H1 (cell line): ENCODE results near the gene ST13. TPM values are rescaled to one million over a fixed set of nuclear protein-coding genes. Genes with fewer than 3 reads are reported as not detected.

Source experiments
- CTCF ChIA-PET: fragments of 300-600 bp; sonication (Branson Sonifier 250); formaldehyde crosslinking; loops from one replicate; lab custom pipeline; 2021; ENCODE audit not compliant: partially characterized antibody; lab: Charles Lee
- POLR2A ChIA-PET: fragments of 300-600 bp; sonication (Branson Sonifier 250); formaldehyde crosslinking; loops from one replicate; lab custom pipeline; 2021; ENCODE audit warnings: inconsistent platforms; ENCODE audit not compliant: partially characterized antibody; lab: Charles Lee
- DNase-seq, 2 experiments: peaks; one replicate each; pipeline versions ENCODE4 v3.0.0 to v3.0.0-alpha.2; 2010 to 2022; ENCODE audit warnings: low spot score in 2 of 2, low read depth in 1 of 2, mixed read lengths in 1 of 2
- FAIRE-seq: peaks from 2 replicates; lab custom pipeline; 2011; peaks lifted over from hg19 to GRCh38; lab: Jason Lieb, UNC
- H2AFZ ChIP-seq: 2 replicates; pipeline ENCODE4 v1.8.1; 2012; ENCODE audit warnings: low read length, inconsistent platforms
- H2AK5ac ChIP-seq: 2 replicates; pipeline ENCODE4 v1.6.1; 2013; ENCODE audit warnings: low read depth, low read length
- H2BK120ac ChIP-seq: replicated peaks from 2 replicates; pipeline ENCODE3; 2013; ENCODE audit warnings: low read depth, low read length, inconsistent platforms
- H2BK12ac ChIP-seq: 2 replicates; pipeline ENCODE4 v1.6.1; 2013; ENCODE audit warnings: low read depth, low read length
- H2BK15ac ChIP-seq: 2 replicates; pipeline ENCODE4 v1.6.1; 2013; ENCODE audit warnings: low read length
- H2BK20ac ChIP-seq: 2 replicates; pipeline ENCODE4 v1.6.1; 2013; ENCODE audit warnings: low read length
- H2BK5ac ChIP-seq: 2 replicates; pipeline ENCODE4 v1.6.1; 2013; ENCODE audit warnings: low read depth, low read length
- H3K14ac ChIP-seq: 2 replicates; pipeline ENCODE4 v1.6.1; 2013; ENCODE audit warnings: inconsistent platforms; ENCODE audit not compliant: insufficient read length
- H3K18ac ChIP-seq: 2 replicates; pipeline ENCODE4 v1.6.1; 2013; ENCODE audit warnings: low read length; ENCODE audit errors: extremely low read depth
- H3K23ac ChIP-seq: 2 replicates; pipeline ENCODE4 v1.6.1; 2013; ENCODE audit warnings: inconsistent platforms; ENCODE audit not compliant: insufficient read length
- H3K23me2 ChIP-seq: 2 replicates; pipeline ENCODE4 v1.6.1; 2013; ENCODE audit warnings: low read depth, low read length
- H3K27ac ChIP-seq: 2 replicates; pipeline ENCODE4 v1.6.1; 2011; ENCODE audit warnings: low read depth, low read length, inconsistent platforms
- H3K27me3 ChIP-seq, 4 experiments: replicated peaks in 1 of 4; 1 replicate in 1 of 4; 2 replicates in 3 of 4; pipeline versions ENCODE4 v1.6.1 to v1.8.1; 2011 to 2013; ENCODE audit warnings: low read length in 3 of 4, mild to moderate bottlenecking in 3 of 4, inconsistent platforms in 2 of 4, mixed read lengths in 2 of 4, moderate library complexity in 1 of 4; ENCODE audit not compliant: control insufficient read depth in 3 of 4, insufficient read depth in 3 of 4; ENCODE audit errors: extremely low read depth in 1 of 4
- H3K36me3 ChIP-seq, 4 experiments: 2 replicates each; pipeline versions ENCODE4 v1.6.1 to v1.8.1; 2011 to 2013; ENCODE audit warnings: mild to moderate bottlenecking in 4 of 4, low read length in 3 of 4, moderate library complexity in 2 of 4, control low read depth in 1 of 4, inconsistent platforms in 1 of 4; ENCODE audit not compliant: insufficient read depth in 4 of 4, control insufficient read depth in 2 of 4
- H3K4ac ChIP-seq: replicated peaks from 2 replicates; pipeline ENCODE3; 2013; ENCODE audit warnings: low read length, low read depth, mixed read lengths, inconsistent platforms; ENCODE audit not compliant: insufficient read length
- H3K4me1 ChIP-seq, 4 experiments: replicated peaks in 1 of 4; 1 replicate in 1 of 4; 2 replicates in 3 of 4; pipeline versions ENCODE4 v1.6.1 to v1.8.1; 2011 to 2013; ENCODE audit warnings: low read length in 3 of 4, inconsistent platforms in 2 of 4, mixed read lengths in 1 of 4; ENCODE audit not compliant: insufficient read depth in 4 of 4, control insufficient read depth in 3 of 4
- H3K4me2 ChIP-seq, 2 experiments: 2 replicates each; pipeline versions ENCODE4 v1.6.1 to v1.8.1; 2011 to 2013; ENCODE audit warnings: low read depth in 2 of 2, low read length in 2 of 2, control low read depth in 1 of 2, inconsistent platforms in 1 of 2, mild to moderate bottlenecking in 1 of 2; ENCODE audit not compliant: insufficient read depth in 1 of 2
- H3K4me3 ChIP-seq, 4 experiments: fragments of 200-600, 300-600 bp in 1 of 4; sonication (generic), shearing (Covaris generic), sonication (Bioruptor Twin) in 1 of 4; 2 replicates each; pipeline versions ENCODE4 v1.5.1 to v1.8.1; 2011 to 2016; ENCODE audit warnings: low read length in 4 of 4, low read depth in 3 of 4, control low read depth in 2 of 4, inconsistent platforms in 2 of 4, mild to moderate bottlenecking in 2 of 4, mixed read lengths in 1 of 4, moderate library complexity in 1 of 4; ENCODE audit not compliant: insufficient read depth in 2 of 4; ENCODE audit errors: extremely low read depth in 1 of 4
- H3K56ac ChIP-seq: replicated peaks from 2 replicates; pipeline ENCODE3; 2013; ENCODE audit warnings: low read depth, mild to moderate bottlenecking, mixed read lengths, low read length, inconsistent platforms; ENCODE audit not compliant: insufficient read length
- H3K79me1 ChIP-seq: 2 replicates; pipeline ENCODE4 v1.6.1; 2013; ENCODE audit warnings: low read depth, low read length, control low read depth
- H3K79me2 ChIP-seq, 2 experiments: 2 replicates each; pipeline versions ENCODE4 v1.6.1 to v1.8.1; 2012 to 2013; ENCODE audit warnings: low read length in 2 of 2, mild to moderate bottlenecking in 2 of 2, inconsistent platforms in 1 of 2; ENCODE audit not compliant: insufficient read depth in 2 of 2, control insufficient read depth in 1 of 2
- H3K9ac ChIP-seq, 4 experiments: replicated peaks in 1 of 4; 1 replicate in 1 of 4; 2 replicates in 3 of 4; pipeline versions ENCODE4 v1.6.1 to v1.8.1; 2011 to 2013; ENCODE audit warnings: low read depth in 3 of 4, low read length in 3 of 4, control low read depth in 2 of 4, mild to moderate bottlenecking in 2 of 4, moderate library complexity in 2 of 4, inconsistent platforms in 1 of 4; ENCODE audit errors: extremely low read depth in 1 of 4
- H3K9me3 ChIP-seq, 2 experiments: 2 replicates each; pipeline versions ENCODE4 v1.6.1 to v1.8.1; 2012 to 2013; ENCODE audit warnings: mild to moderate bottlenecking in 2 of 2, moderate library complexity in 2 of 2, control low read depth in 1 of 2, inconsistent platforms in 1 of 2, low read depth in 1 of 2, low read length in 1 of 2, mixed read lengths in 1 of 2; ENCODE audit not compliant: insufficient read depth in 2 of 2
- H4K20me1 ChIP-seq, 2 experiments: replicated peaks in 1 of 2; 2 replicates each; pipeline versions ENCODE3 to v1.8.1; 2011 to 2013; ENCODE audit warnings: inconsistent platforms in 2 of 2, low read length in 2 of 2, mild to moderate bottlenecking in 1 of 2; ENCODE audit not compliant: insufficient read depth in 2 of 2, control insufficient read depth in 1 of 2
- H4K5ac ChIP-seq: 2 replicates; pipeline ENCODE4 v1.6.1; 2013; ENCODE audit warnings: low read length, low read depth, mixed read lengths, inconsistent platforms; ENCODE audit not compliant: insufficient read length
- H4K8ac ChIP-seq: 2 replicates; pipeline ENCODE4 v1.8.0; 2013; ENCODE audit warnings: mild to moderate bottlenecking, moderate library complexity, low read length, inconsistent platforms; ENCODE audit not compliant: insufficient read depth; ENCODE audit errors: extremely low read depth
- H4K91ac ChIP-seq: replicated peaks from 2 replicates; pipeline ENCODE3; 2013; ENCODE audit warnings: low read length, mixed read lengths, inconsistent platforms; ENCODE audit not compliant: insufficient read length
- CREB1 ChIP-seq: IDR thresholded peaks from 2 replicates; pipeline ENCODE4 v1.6.1; 2012; ENCODE audit warnings: inconsistent platforms
- POLR2A ChIP-seq, 2 experiments: IDR thresholded peaks; 1 replicate in 1 of 2; 2 replicates in 1 of 2; pipeline ENCODE4 v1.6.1; 2011; ENCODE audit warnings: low read depth in 2 of 2, low read length in 2 of 2, mild to moderate bottlenecking in 2 of 2; ENCODE audit errors: control extremely low read depth in 1 of 2
- POLR2AphosphoS5 ChIP-seq: IDR thresholded peaks from 2 replicates; pipeline ENCODE4 v1.6.1; 2011; ENCODE audit warnings: low read depth, low read length
- POU5F1 ChIP-seq: IDR thresholded peaks from 2 replicates; pipeline ENCODE4 v1.6.1; 2011; ENCODE audit warnings: low read depth, mild to moderate bottlenecking, low read length, moderate library complexity
- SIN3A ChIP-seq, 2 experiments: IDR thresholded peaks in 1 of 2; conservative IDR thresholded peaks in 1 of 2; 2 replicates each; pipeline ENCODE4 v1.6.1; 2011 to 2012; ENCODE audit warnings: low read length in 2 of 2, improper control_type of control experiment in 1 of 2, low read depth in 1 of 2, mild to moderate bottlenecking in 1 of 2
- SP2 ChIP-seq: IDR thresholded peaks from 2 replicates; pipeline ENCODE4 v1.6.1; 2012; ENCODE audit warnings: mild to moderate bottlenecking, low read length, inconsistent platforms
- SP4 ChIP-seq: IDR thresholded peaks from 2 replicates; pipeline ENCODE4 v1.6.1; 2012; ENCODE audit warnings: low read length, inconsistent platforms
- TAF1 ChIP-seq: IDR thresholded peaks from 2 replicates; pipeline ENCODE4 v1.6.1; 2011; ENCODE audit warnings: mild to moderate bottlenecking, low read depth, low read length
- WGBS, 2 experiments: shearing (Covaris generic) in 1 of 2; methylation state at CpG; one replicate each; pipeline versions ENCODE4 v1.1.6 to v1.1.7; 2013 to 2015; ENCODE audit warnings: low lambda C conversion rate in 2 of 2, mixed read lengths in 2 of 2, inconsistent platforms in 1 of 2, low coverage in 1 of 2, missing lambda C conversion rate in 1 of 2; ENCODE audit not compliant: insufficient replicate concordance in 2 of 2, insufficient coverage in 1 of 2, insufficient read length in 1 of 2; ENCODE audit errors: extremely low coverage in 1 of 2, missing lambda C conversion rate in 1 of 2; 5-methylcytosine and 5-hydroxymethylcytosine counted together
- polyA plus RNA-seq, 7 experiments: library from polyadenylated mRNA; depleted of rRNA in 3 of 7; stranded (reverse) in 5 of 7; unstranded in 2 of 7; fragments of >200 nt in 5 of 7; fragments of 200-250 nt in 2 of 7; gene quantifications; 1 replicate in 5 of 7; 2 replicates in 1 of 7; 4 replicates in 1 of 7; pipeline versions ENCODE4 v1.2.1 to v1.2.3, GENCODE V29; 2011 to 2013; ENCODE audit warnings: missing spikeins in 2 of 7, mixed read lengths in 2 of 7
- total RNA-seq: library from RNA; stranded (reverse); fragmentation: NEBNext Ultra II Directional; extraction: Animal tissue kit (Norgen Biotek cat#: 25700); gene quantifications from 2 replicates; pipeline ENCODE4 v1.2.1, GENCODE V29; 2021
- TF ChIP-seq, protein P1 (sequence below), 3 experiments: IDR thresholded peaks; 1 replicate in 2 of 3; 2 replicates in 1 of 3; pipeline versions ENCODE4 v1.5.1 to v1.6.1; 2011; ENCODE audit warnings: low read length in 3 of 3, mild to moderate bottlenecking in 3 of 3, inconsistent platforms in 2 of 3, low read depth in 1 of 3, moderate library complexity in 1 of 3; ENCODE audit not compliant: insufficient read depth in 1 of 3; ENCODE audit errors: control extremely low read depth in 1 of 3

The ST13 gene
- total and polyA plus RNA-seq, 2 of the 8 experiments (the other 6 are each of a cell fraction or from before 2014, with no cell fraction given), result 52.0 to 305 TPM

DNA sequence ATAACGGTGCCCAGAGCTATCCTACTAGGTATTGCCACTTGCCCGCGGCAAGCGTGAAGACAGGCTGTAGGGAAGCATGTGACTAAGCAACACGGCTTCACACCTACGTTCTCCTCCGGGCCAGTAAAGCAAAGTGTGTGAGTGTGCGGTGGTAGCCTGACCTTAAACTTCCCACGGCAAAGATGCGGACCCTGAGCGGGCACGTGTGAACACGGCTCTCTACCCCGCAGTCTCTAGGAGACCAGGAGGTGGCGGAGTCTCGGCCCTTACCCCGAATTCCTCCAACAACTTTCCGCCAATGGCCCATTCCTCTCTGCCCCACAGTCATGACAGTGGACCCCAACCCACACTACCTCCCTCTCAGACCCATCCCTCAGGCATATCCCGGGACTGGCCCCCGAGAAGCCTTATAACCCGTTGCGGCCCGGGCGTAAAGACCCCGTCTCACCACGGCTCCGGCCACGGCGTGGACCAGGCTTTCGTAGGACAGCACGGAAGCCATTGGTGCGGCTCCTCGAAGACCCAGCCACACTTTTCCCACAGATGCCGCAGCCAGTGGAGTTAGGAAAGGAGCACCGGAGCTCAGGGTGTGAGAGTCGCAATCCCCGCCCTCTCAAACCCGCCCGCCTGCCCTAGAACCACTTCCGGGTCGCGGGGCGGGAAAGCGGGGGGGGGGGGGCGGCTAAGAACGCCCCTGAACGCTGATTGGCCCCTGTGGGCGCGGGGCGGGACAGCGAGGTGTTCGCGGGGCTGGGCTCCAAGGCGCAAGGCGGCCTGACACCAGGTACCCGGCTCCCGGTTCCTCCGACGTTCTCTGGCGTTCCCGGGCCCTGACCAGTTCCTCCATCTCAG is 37.5 kb downstream of the ST13 start, which contains the start of gene SLC25A17:
Gene SLC25A17 (minus strand): TSS at position 600 of the 852 bp plus-strand sequence. CDS start 98 bp downstream, at position 502.
- DNase-seq (peak; percentile 69 to 89), FAIRE-seq (no peak)
- 2% methylated on average over 40 of the region's 61 CpGs; no CpG with 5 or more reads in 1 of the 2 experiments for WGBS, 2 experiments
- no peak within 1 kb of the TSS for H2BK20ac ChIP-seq
- peak within 1 kb of the TSS; percentile 65 for H4K5ac ChIP-seq
- H3K27ac ChIP-seq, result peak within 1 kb of the TSS; percentile 63
- H3K4me1 ChIP-seq, result peaks cover 0 to 1% (median 0%) of the 10 kb centered on the region in 4 experiments; a peak in 3 of 7 replicates
- 0 out of 2 replicates have a peak within 1 kb of the TSS, but pooled peaks have one; percentile 12 for H2BK12ac ChIP-seq
- H3K18ac ChIP-seq, result peak within 1 kb of the TSS; percentile 82; the same call in 1 of the 2 replicates
- no peak within 1 kb of the TSS for H3K14ac ChIP-seq
- H2BK120ac ChIP-seq, result no peak within 1 kb of the TSS
- no peaks in the 10 kb centered on the region for H4K20me1 ChIP-seq
- H3K9me3 ChIP-seq, result no peaks in the 10 kb centered on the region
- H3K23me2 ChIP-seq, result peaks cover 2% of the 10 kb centered on the region; the same call in 1 of the 2 replicates
- H3K4ac ChIP-seq, result peak within 1 kb of the TSS; percentile 92
- H3K23ac ChIP-seq, result no peak within 1 kb of the TSS
- peak within 1 kb of the TSS; percentile 70 for H4K91ac ChIP-seq
- POLR2A ChIA-PET, result interaction anchor here (1.0 to 2.8 kb wide), 5 partner anchors 9 to 135 kb away, joined by 3 to 9 read pairs (median 4); partner anchors contain the start of genes ST13 and XPNPEP3
- H3K9ac ChIP-seq, result peak within 1 kb of the TSS; percentile 58 to 72 (median 64)
- peak within 1 kb of the TSS; percentile 75 for H2AFZ ChIP-seq
- no peak within 1 kb of the TSS for H2BK15ac ChIP-seq
- H3K36me3 ChIP-seq, result peaks cover 0 to 17% (median 8%) of the 10 kb centered on the region in 4 experiments; a peak in 3 of 8 replicates
- peak within 1 kb of the TSS; percentile 71 to 77 for H3K4me2 ChIP-seq
- CTCF ChIA-PET, result interaction anchor here (0.6 to 1.1 kb wide), 3 partner anchors 10 to 105 kb away, joined by 3 read pairs; no protein-coding TSS in a partner anchor
- no peaks in the 10 kb centered on the region for H3K27me3 ChIP-seq
- peaks cover 9% of the 10 kb centered on the region for H3K79me1 ChIP-seq
- peaks cover 5 to 41% of the 10 kb centered on the region in 2 experiments; a peak in 3 of 4 replicates for H3K79me2 ChIP-seq
- peak within 1 kb of the TSS; percentile 73 for H2BK5ac ChIP-seq
- peak within 1 kb of the TSS; percentile 59 for H3K56ac ChIP-seq
- H3K4me3 ChIP-seq, result peak within 1 kb of the TSS; percentile 72 to 98 (median 94)
- no peak within 1 kb of the TSS for H2AK5ac ChIP-seq
- H4K8ac ChIP-seq, result peak within 1 kb of the TSS; percentile 81
- TF ChIP-seq SP4, result 0 out of 2 replicates have a peak, but pooled peaks have one; percentile 4
- TF ChIP-seq SP2, result no peak
- TF ChIP-seq POU5F1, result no peak
- TF ChIP-seq POLR2A (IDR thresholded peaks at IDR 0.05; ENCODE audit: control extremely low read depth in 1 of 2, low read depth in 2 of 2, low read length in 2 of 2), result peak in 1 of 2 experiments; percentile 64; a peak in 1 of 3 replicates
- TF ChIP-seq SIN3A (conservative IDR thresholded peaks at IDR 0.05 in 1 of 2, IDR thresholded peaks at IDR 0.05 in 1 of 2; ENCODE audit: low read depth in 1 of 2, low read length in 2 of 2), result peak in 1 of 2 experiments; percentile 60; a peak in 2 of 4 replicates
- peak; percentile 56 for TF ChIP-seq POLR2AphosphoS5
- TF ChIP-seq, protein P1, sequence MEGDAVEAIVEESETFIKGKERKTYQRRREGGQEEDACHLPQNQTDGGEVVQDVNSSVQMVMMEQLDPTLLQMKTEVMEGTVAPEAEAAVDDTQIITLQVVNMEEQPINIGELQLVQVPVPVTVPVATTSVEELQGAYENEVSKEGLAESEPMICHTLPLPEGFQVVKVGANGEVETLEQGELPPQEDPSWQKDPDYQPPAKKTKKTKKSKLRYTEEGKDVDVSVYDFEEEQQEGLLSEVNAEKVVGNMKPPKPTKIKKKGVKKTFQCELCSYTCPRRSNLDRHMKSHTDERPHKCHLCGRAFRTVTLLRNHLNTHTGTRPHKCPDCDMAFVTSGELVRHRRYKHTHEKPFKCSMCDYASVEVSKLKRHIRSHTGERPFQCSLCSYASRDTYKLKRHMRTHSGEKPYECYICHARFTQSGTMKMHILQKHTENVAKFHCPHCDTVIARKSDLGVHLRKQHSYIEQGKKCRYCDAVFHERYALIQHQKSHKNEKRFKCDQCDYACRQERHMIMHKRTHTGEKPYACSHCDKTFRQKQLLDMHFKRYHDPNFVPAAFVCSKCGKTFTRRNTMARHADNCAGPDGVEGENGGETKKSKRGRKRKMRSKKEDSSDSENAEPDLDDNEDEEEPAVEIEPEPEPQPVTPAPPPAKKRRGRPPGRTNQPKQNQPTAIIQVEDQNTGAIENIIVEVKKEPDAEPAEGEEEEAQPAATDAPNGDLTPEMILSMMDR (IDR thresholded peaks at IDR 0.05; ENCODE audit: control extremely low read depth in 1 of 3, insufficient read depth in 1 of 3, low read depth in 1 of 3, low read length in 3 of 3), result peak in 2 of 3 experiments; percentile 32 to 34; a peak in 2 of 4 replicates
- TF ChIP-seq CREB1, result no peak
- peak; percentile 63; the same call in 1 of the 2 replicates for TF ChIP-seq TAF1
